Stimulated activated effector memory CD8-positive, alpha-beta T cell treated with anti-CD3 and anti-CD28 coated beads, Interleukin-12 subunit alpha, Interleukin-12 subunit beta, amount 100 ng/mL, for 72 hours (primary cell): ENCODE data around the gene PCED1B.
"Not testable (repeated sequence)": the region's sequence is repeated elsewhere in the genome, so short reads cannot be mapped to it uniquely, and the experiment has no call there.

Source experiments
- ATAC-seq: fragments of 150-1000 bp; cut with Tn5 transposase; 2 replicates; pipeline ENCODE4 v1.10.0; 2021
- DNase-seq, 2 donors: peaks; one replicate each; pipeline ENCODE4 v3.0.0; 2021 to 2022; ENCODE audit warnings: low spot score in 2 of 2
- H3K27ac Mint-ChIP-seq: one replicate; pipeline ENCODE4 v1.8.0; 2022; ENCODE audit warnings: mild to moderate bottlenecking, mixed read lengths
- H3K36me3 Mint-ChIP-seq: one replicate; pipeline ENCODE4 v1.8.0; 2022; ENCODE audit warnings: mild to moderate bottlenecking, mixed read lengths
- H3K4me1 Mint-ChIP-seq: one replicate; pipeline ENCODE4 v1.8.0; 2022; ENCODE audit warnings: mixed read lengths
- H3K4me3 Mint-ChIP-seq: one replicate; pipeline ENCODE4 v1.8.0; 2022; ENCODE audit warnings: mild to moderate bottlenecking, mixed read lengths
- H3K9me3 Mint-ChIP-seq: one replicate; pipeline ENCODE4 v1.8.0; 2022; ENCODE audit warnings: mixed read lengths

Gene PCED1B

DNA sequence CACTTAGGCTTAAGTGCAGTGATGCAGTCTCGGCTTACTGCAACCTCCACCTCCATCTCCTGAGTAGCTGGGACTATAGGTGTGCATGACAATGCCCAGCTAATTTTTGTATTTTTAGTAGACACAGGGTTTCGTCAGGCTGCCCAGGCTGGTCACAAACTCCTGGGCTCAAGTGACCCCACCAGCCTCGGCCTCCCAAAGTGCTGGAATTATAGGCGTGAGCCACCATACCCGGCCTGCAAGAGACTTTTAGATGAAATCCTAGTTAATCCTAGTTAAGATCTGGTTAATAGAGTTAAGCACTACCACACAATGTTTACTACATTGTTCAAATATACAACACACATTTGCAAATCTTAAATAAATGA lies 196.8 kb downstream of the PCED1B start:
- Mint-ChIP-seq H3K4me1 (peaks cover 58% of the 10 kb centered on the region), H3K4me3 (peak overlapping the region; percentile 49), H3K9me3 (no peaks in the 10 kb centered on the region), H3K36me3 (no peaks in the 10 kb centered on the region), H3K27ac (peak overlapping the region; percentile 91)
- DNase-seq (no peak), ATAC-seq (no peak)

DNA sequence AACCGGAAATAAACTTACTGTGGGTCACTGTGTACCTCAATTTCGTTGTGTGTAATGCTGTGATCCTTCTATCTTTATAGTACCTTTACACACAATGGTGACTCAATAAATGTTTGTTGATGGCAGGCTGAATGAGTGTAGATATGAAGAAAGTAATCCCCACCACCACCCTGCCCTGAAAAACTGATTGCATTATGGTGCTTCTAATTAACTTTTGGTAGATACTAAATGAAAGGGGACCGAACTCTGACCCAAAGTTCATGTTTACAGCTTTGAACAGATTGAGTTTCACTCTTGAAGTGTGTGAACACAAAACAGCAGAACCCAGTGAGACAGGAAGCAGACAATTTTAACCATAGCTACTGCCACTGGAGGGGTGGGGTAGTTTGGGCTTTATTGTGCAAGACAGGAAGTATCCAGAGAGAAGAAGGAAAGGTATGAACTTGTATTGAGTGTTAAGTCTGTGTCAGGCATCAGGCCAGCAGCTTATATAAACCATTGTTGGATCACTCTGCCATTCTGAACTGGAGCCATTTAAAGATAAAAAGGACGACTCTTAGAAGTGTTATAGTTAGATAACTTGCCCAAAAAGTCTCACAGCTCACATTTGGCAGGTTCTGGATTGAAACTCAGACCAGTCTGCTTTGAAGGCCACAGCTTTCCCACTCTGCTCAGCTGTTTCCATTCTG lies 197.3 kb downstream of the PCED1B start:
- peak; percentile 85 for ATAC-seq
- peak overlapping the region; percentile 91 for H3K27ac Mint-ChIP-seq
- DNase-seq: peak in 1 of 2 donors; percentile 65
- peaks cover 54% of the 10 kb centered on the region for H3K4me1 Mint-ChIP-seq
- H3K4me3 Mint-ChIP-seq: peak overlapping the region; percentile 49
- no peaks in the 10 kb centered on the region for H3K36me3 Mint-ChIP-seq
- no peaks in the 10 kb centered on the region for H3K9me3 Mint-ChIP-seq

DNA sequence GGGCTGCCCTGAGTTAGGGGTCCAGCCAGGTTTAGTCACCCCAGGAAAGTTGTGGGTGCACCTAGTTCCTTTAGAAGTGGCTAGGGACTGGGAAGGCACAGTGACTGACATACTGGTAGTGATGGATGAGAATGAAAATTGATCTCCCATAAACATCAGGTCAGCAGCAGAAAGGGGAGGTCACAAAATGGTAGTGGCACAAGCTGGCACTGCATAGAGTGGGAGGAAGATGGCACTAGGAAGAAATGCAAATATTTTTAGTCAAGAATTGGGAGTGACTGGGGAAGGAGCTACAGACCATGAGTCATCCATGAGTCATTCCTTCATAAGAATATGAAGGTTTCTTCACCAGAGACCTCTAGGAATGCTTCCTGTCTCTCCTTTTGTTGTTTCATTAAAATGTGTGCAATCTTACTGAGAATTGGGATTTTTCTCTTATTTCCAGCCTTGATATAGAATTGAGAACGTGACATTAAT lies 198.6 kb downstream of the PCED1B start:
- H3K4me3 Mint-ChIP-seq: peak overlapping the region; percentile 49
- H3K9me3 Mint-ChIP-seq: no peaks in the 10 kb centered on the region
- DNase-seq (no peak), ATAC-seq (peak; percentile 55)
- peaks cover 47% of the 10 kb centered on the region for H3K4me1 Mint-ChIP-seq
- peak overlapping the region; percentile 91 for H3K27ac Mint-ChIP-seq
- H3K36me3 Mint-ChIP-seq: no peaks in the 10 kb centered on the region

DNA sequence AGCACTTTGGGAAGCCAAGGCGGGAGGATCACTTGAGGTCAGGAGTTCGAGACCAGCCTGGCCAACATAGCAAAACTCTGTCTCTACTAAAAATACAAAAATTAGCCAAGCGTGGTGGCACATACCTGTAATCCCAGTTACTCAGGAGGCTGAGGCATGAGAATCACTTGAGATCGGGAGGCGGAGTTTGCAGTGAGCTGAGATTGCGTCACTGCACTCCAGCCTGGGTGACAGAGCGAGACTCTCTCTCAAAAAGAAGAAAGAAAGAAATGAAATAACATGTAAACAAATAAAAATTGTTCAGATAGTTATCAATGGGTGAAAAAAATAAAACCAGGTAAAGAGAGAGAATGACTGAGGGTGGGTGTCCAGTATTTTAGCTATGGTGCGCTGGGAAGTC lies 200.3 kb downstream of the PCED1B start:
- peaks cover 41% of the 10 kb centered on the region for H3K4me1 Mint-ChIP-seq
- not testable (repeated sequence) for ATAC-seq, H3K4me3 Mint-ChIP-seq, H3K36me3 Mint-ChIP-seq, DNase-seq, H3K9me3 Mint-ChIP-seq, H3K27ac Mint-ChIP-seq

DNA sequence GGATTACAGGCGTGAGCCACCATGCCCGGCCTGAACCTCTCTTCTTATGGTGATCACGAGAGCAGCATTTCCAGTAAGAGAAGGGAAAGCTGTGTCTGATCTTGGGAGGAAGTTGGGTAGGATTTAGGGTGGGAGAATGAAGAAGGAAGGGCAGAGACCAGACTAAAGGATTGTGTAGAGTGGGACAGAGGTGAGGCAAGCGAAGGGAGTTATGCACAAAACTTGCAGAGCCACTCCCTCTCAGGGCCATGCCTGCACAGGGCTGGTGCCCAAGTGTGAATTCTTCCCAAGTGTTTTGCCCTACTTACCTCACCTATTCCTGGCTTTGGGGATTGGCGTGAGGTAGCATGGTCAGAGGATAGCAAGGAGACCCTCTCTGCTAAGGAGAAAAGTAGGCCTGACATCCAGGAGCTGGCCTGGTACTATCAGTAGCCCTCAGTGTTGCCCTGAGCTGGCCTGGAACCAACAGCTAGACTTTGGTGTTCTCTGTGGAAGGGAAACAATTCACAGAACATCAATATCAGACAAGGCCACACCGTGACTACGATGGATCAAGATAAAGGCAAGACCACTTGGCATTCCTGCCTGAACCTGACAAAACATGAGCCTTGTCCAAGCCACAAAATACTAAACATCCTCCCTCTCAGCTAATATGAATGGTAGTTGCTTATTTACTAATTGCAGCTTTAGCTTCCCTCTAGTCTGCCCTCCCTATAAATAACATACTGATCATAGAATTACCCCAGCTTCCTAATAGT lies 201.3 kb downstream of the PCED1B start:
- ATAC-seq (no peak), DNase-seq (no peak)
- no peaks in the 10 kb centered on the region for H3K9me3 Mint-ChIP-seq
- H3K4me1 Mint-ChIP-seq: peaks cover 32% of the 10 kb centered on the region
- H3K4me3 Mint-ChIP-seq: no peak overlapping the region
- H3K36me3 Mint-ChIP-seq: no peaks in the 10 kb centered on the region
- H3K27ac Mint-ChIP-seq: no peak overlapping the region

DNA sequence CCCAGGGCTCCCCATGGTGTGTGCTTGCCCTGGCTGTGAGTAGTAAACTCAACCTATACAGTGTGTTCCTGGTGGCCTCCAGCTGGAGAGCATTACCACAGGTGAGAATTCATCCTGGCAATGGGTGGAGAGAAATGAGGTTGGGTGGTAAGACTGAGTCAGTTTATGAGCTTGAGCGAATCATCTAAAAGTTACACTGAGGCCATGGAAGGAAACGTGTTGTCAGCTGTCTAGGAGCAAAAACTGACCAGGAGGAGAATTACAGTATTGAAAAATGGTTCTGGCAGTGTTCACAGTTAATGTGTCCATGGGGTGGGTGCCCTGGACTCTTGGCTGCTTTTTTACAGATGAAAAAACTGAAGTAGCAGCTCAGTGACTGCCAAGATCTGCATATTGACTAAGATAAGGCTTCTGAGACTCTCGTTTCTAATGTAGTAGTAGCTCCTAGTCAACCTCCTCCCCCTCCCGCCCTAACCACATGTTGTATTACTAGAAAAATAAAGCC lies 202.3 kb downstream of the PCED1B start:
- Mint-ChIP-seq H3K4me1 (peaks cover 22% of the 10 kb centered on the region), H3K9me3 (no peaks in the 10 kb centered on the region), H3K27ac (no peak overlapping the region), H3K36me3 (no peaks in the 10 kb centered on the region), H3K4me3 (no peak overlapping the region)
- no peak for DNase-seq
- ATAC-seq: peak; percentile 82

DNA sequence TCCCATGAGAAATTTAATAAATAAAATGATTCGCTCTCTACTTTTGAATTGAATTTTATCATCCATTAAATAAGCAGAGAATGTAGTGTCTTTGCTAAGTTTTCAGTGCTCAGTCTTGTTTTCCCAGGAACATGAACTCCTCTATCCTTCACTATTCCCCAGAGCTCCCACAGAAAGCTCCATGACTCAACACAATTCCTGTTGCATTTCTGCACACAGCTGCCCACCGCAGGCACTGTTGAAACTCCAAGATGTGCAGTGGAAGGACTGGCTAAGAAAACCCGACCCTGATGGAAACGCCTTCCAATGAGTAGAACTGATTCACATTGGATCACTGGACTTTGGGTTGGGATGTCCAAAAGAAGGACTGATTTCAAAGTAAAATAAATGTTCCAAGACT lies 202.8 kb downstream of the PCED1B start:
- peaks cover 17% of the 10 kb centered on the region for H3K4me1 Mint-ChIP-seq
- no peak overlapping the region for H3K27ac Mint-ChIP-seq
- DNase-seq (no peak), ATAC-seq (no peak)
- no peaks in the 10 kb centered on the region for H3K9me3 Mint-ChIP-seq
- H3K36me3 Mint-ChIP-seq: no peaks in the 10 kb centered on the region
- no peak overlapping the region for H3K4me3 Mint-ChIP-seq
